Right renal pelvis (tissue), 4 donors: Measurements from ENCODE around the gene ALS2CL. TPM values are rescaled to one million over a fixed set of nuclear protein-coding genes. Genes with fewer than 3 reads are reported as not detected.

ENCODE experiments used
- DNase-seq, 4 donors: peaks; one replicate each; pipeline ENCODE4 v3.0.0-alpha.2; 2013; ENCODE audit warnings: low read depth in 4 of 4, low spot score in 3 of 4, missing footprints in 1 of 4
- polyA plus RNA-seq, 4 donors: library from polyadenylated mRNA; unstranded; fragments of 120-200 nt; gene quantifications; one replicate each; pipeline ENCODE4 v1.2.1, GENCODE V29; 2013; ENCODE audit not compliant: insufficient read length in 4 of 4

Gene ALS2CL
- polyA plus RNA-seq, 4 donors, result 9.0 to 16.5 (median 11.7) TPM

- DNase-seq, result no peak
Measured at GRCh38 chr3:46648096-46648495, 45.4 kb downstream of the ALS2CL start.

- DNase-seq, result no peak
Measured at GRCh38 chr3:46646700-46647099, 46.8 kb downstream of the ALS2CL start.

- DNase-seq, result no peak
Measured at GRCh38 chr3:46643701-46644100, 49.8 kb downstream of the ALS2CL start.

- no peak for DNase-seq
Measured at GRCh38 chr3:46642971-46643370, 50.5 kb downstream of the ALS2CL start.

GRCh38 chr3:46640927-46641326 lies 52.6 kb downstream of the ALS2CL start:
- DNase-seq, result no peak

GRCh38 chr3:46639221-46639620 lies 54.3 kb downstream of the ALS2CL start:
- DNase-seq, result no peak

- no peak for DNase-seq
Measured at GRCh38 chr3:46634856-46635255, 58.6 kb downstream of the ALS2CL start.

GRCh38 chr3:46632792-46633191 lies 60.7 kb downstream of the ALS2CL start:
- DNase-seq, result no peak

GRCh38 chr3:46629551-46630517 lies 63.6 kb downstream of the ALS2CL start:
- peak; percentile 70 to 81 (median 76) for DNase-seq

GRCh38 chr3:46628901-46629369 lies 64.5 kb downstream of the ALS2CL start:
- no peak for DNase-seq

- no peak for DNase-seq
Measured at GRCh38 chr3:46627078-46627477, 66.4 kb downstream of the ALS2CL start.

- no peak for DNase-seq
Measured at GRCh38 chr3:46626039-46626438, 67.4 kb downstream of the ALS2CL start.

GRCh38 chr3:46624975-46625490 lies 68.4 kb downstream of the ALS2CL start:
- DNase-seq, result no peak

GRCh38 chr3:46624533-46624932 lies 68.9 kb downstream of the ALS2CL start:
- no peak for DNase-seq

- no peak for DNase-seq
Measured at GRCh38 chr3:46619845-46620778, 73.4 kb downstream of the ALS2CL start.

Other genes with a start within 250 kb of the ALS2CL start
- 1 to 10 TPM; 2.1 to 3.4 (median 3.1) TPM for gene LTF, start 228.8 kb downstream of the ALS2CL start, polyA plus RNA-seq
- not detected for gene RTP3, start 195.7 kb downstream of the ALS2CL start, polyA plus RNA-seq
- gene LRRC2, start 127.4 kb downstream of the ALS2CL start, polyA plus RNA-seq, result 1 to 10 TPM; 1.9 to 3.1 (median 2.6) TPM
- under 1 TPM in 3 of 4 donors, not detected in 1; 0.08 to 0.26 (median 0.17) TPM for gene FAM240A, start 81.2 kb downstream of the ALS2CL start, polyA plus RNA-seq
- 1 to 10 TPM; 1.1 to 1.3 (median 1.3) TPM for gene TMIE, start 7.7 kb upstream of the ALS2CL start, polyA plus RNA-seq
- gene PRSS50, start 24.2 kb upstream of the ALS2CL start, polyA plus RNA-seq, result 1 to 10 TPM; 1.8 to 3.2 (median 2.3) TPM
- 10 to 100 TPM; 21.8 to 29.0 (median 23.6) TPM for gene MYL3, start 169.8 kb upstream of the ALS2CL start, polyA plus RNA-seq
- 100 to 1,000 TPM; 157 to 260 (median 188) TPM for gene PTH1R, start 184.0 kb upstream of the ALS2CL start, polyA plus RNA-seq